ENCODE measurements around the gene PTPRD. TPM values are rescaled to one million over a fixed set of nuclear protein-coding genes. Genes with fewer than 3 reads are reported as not detected.
"Not testable (repeated sequence)": the region's sequence is repeated elsewhere in the genome, so short reads cannot be mapped to it uniquely, and the experiment has no call there.

The PTPRD gene
- total RNA-seq, 1 experiment from 2014 or later = 79.4 TPM

DNA sequence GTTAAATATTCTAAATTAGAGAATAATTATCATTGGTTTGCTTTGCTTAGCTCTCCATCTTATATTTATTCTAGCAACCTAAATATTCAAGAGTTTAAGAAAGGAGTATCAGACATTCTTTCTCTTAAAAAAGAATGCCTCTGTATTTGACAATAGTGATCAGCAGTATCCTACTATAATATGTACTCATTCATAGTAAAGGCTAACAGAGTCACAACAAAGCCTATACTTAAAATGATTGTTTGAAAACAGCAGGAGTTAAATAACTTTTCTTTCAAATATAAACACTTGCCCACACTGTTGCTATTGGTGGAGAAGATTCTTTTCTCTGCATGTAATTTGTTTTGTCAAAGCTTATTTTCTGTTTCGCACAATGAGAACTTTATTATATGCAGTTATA, 178.4 kb downstream of the PTPRD start:
- no peaks in the 10 kb centered on the region for H3K9me3 ChIP-seq (replicated peaks)
- H3K36me3 ChIP-seq = no peaks in the 10 kb centered on the region
- no peaks in the 10 kb centered on the region for H3K27me3 ChIP-seq
- H3K27ac ChIP-seq = no peak overlapping the region
- no peak overlapping the region for H3K4me3 ChIP-seq
- DNase-seq = no peak
- no peaks in the 10 kb centered on the region for H3K4me1 ChIP-seq

DNA sequence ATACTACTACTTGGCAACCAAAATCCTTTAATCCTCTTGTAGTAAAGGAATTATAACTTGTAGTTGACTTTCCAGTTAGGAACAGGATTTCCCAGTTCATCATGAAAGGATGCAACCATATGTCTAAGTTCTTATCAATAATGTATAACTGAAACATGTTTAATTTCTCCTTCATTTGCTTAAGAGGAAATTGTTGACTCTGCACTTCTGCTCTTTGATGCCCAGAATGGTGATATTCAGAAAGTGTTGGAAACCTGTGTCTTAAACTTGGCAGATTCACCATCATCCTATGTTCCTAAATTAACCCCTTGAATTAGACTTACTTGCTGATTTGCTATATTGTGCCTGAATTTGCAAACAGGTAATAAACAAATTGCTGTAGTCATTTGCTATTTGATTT, 201.5 kb downstream of the PTPRD start:
- Histone ChIP-seq H3K27me3 (no peaks in the 10 kb centered on the region), H3K4me1 (no peaks in the 10 kb centered on the region), H3K36me3 (no peaks in the 10 kb centered on the region), H3K27ac (no peak overlapping the region), H3K9me3 (replicated peaks) (no peaks in the 10 kb centered on the region), H3K4me3 (no peak overlapping the region)
- DNase-seq = no peak

DNA sequence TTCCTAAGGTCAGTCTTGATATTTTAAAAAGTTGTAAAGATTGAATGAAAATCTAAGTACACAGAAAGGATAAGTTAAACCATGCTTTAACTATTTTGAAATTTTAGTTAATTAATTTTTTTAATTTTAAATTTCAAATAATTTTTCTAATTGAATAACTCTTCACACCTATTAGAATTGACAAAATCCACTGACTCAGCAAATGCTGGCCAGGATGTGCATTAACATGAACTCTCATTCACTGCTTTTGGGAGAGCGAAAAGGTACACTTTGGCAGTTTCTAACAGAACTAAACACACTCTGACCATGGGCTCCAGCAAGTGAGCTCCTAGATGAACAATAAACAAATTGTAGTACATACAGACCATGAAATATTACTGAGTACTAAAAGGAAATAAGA, 209.5 kb downstream of the PTPRD start:
- Histone ChIP-seq H3K36me3 (no peaks in the 10 kb centered on the region), H3K4me3 (no peak overlapping the region), H3K4me1 (no peaks in the 10 kb centered on the region), H3K9me3 (replicated peaks) (no peaks in the 10 kb centered on the region), H3K27ac (no peak overlapping the region), H3K27me3 (no peaks in the 10 kb centered on the region)
- no peak for DNase-seq

DNA sequence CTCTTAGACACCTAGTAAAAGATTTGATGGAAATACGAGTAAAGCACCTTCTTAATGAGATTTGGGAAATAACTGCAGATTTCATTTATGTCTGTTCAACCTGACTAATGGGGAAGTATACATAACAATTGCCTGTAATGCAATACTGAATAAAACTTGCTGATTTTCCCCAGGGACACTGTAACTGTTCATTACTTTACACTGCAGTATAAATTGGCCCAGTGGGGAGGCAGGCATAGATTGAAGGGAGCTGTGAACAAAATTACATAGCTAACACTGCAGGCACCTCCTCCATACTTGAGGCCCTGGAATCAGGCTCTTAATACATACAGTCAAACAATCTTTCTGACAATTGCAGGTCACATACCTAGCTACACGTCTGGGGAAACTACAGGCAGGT, 216.2 kb downstream of the PTPRD start:
- Histone ChIP-seq H3K27ac (no peak overlapping the region), H3K27me3 (no peaks in the 10 kb centered on the region), H3K36me3 (no peaks in the 10 kb centered on the region), H3K9me3 (replicated peaks) (no peaks in the 10 kb centered on the region), H3K4me1 (no peaks in the 10 kb centered on the region), H3K4me3 (no peak overlapping the region)
- no peak for DNase-seq

DNA sequence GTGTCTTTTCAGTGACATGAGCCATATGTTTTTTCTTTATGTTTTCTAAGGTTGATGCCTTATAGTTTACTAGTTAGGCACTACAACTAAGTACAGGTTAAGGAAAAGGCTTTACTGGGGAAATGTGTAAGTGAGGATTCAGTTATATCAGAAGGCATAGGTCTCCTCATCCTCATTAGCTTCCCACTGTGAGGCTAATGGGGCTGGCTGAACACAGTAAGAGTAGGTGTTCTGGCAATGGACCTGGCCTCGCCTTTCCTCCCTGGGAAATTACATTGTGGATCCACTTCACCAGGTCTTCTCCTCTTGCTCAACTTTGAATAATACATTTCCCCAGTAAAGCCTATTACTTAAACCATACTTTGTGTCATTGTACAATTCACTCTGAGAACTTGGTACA, 225.5 kb downstream of the PTPRD start:
- Histone ChIP-seq H3K4me3 (no peak overlapping the region), H3K36me3 (no peaks in the 10 kb centered on the region), H3K4me1 (no peaks in the 10 kb centered on the region)

DNA sequence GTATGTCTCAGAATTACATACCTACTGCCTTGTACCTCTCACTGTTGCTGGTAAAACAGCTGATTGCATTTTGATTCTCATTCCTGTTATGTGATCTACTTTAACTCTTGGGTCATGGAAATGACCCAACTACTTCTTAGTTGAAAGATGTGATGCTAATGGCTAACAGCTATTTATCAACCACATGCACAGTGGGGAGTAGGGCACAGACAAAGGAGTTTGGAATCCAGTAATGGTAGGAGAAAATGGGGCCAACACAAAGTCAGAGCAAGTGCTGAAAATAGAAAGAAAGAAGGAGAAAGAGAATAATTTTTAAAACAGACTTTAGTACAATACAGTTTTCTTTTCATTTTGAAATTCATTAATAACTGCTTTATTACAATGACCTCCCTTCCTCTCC, 241.0 kb downstream of the PTPRD start:
- Histone ChIP-seq H3K36me3 (no peaks in the 10 kb centered on the region), H3K9me3 (replicated peaks) (no peaks in the 10 kb centered on the region), H3K4me1 (no peaks in the 10 kb centered on the region), H3K27me3 (no peaks in the 10 kb centered on the region; the same call in 1 of the 2 replicates), H3K4me3 (no peak overlapping the region), H3K27ac (no peak overlapping the region)
- no peak for DNase-seq

More for the DNA sequence above, 225.5 kb downstream of the PTPRD start:
- Histone ChIP-seq H3K27me3 (no peaks in the 10 kb centered on the region), H3K9me3 (replicated peaks) (no peaks in the 10 kb centered on the region), H3K27ac (no peak overlapping the region)
- DNase-seq = no peak

DNA sequence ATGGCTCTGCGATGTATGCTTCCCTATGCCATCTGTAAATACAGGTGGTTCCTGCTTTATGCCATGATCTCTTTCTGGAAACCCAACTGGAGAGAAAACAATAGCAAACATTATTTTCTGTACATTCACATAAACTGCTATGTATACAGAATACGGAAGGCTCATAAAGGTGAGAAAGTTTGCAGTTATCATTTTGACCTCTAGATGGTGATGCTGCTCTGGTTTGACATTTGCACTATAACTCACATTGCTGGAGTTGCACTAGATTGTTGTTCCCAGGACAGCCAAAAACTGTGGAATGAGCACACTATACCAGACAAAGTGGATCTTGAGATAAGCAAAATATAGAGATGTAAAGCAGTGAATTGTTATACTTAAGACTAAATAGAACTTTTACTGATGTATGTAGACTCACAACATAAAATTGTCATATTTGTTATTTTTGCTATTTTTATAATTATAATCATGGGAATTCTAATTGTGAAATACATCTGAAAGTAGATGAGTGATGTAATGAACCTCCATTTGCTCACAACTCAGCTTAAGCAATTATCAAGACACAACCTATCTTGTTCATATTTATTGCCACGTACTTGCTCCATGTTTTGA, 246.5 kb downstream of the PTPRD start:
- H3K36me3 ChIP-seq = no peaks in the 10 kb centered on the region
- H3K27me3 ChIP-seq = no peaks in the 10 kb centered on the region; the same call in 1 of the 2 replicates
- no peak overlapping the region for H3K27ac ChIP-seq
- H3K4me3 ChIP-seq = no peak overlapping the region
- H3K9me3 ChIP-seq (replicated peaks) = no peaks in the 10 kb centered on the region
- peak; percentile 1 to 63 for DNase-seq
- no peaks in the 10 kb centered on the region for H3K4me1 ChIP-seq

DNA sequence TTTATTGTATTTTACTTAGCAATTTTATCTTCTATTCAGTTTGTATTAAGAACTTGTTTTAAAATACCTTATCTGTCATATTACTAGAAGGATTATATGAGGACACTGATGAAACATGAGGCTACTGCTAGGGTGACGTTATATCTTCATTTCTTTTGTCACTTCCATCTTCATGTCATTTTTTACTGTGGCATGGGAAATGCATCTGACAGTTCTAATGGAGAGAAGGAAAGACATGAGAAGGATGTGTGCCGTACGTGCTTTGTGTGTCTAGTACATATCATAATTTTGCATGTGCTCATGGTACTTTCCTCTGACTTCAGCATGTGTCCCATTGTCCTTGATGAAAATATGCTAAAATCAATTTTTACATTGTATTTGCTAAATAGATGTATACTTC, 258.2 kb downstream of the PTPRD start:
- H3K27me3 ChIP-seq = no peaks in the 10 kb centered on the region
- no peaks in the 10 kb centered on the region for H3K4me1 ChIP-seq
- DNase-seq = no peak
- H3K4me3 ChIP-seq = no peak overlapping the region
- no peaks in the 10 kb centered on the region for H3K36me3 ChIP-seq
- H3K9me3 ChIP-seq (replicated peaks) = no peaks in the 10 kb centered on the region
- H3K27ac ChIP-seq = no peak overlapping the region

DNA sequence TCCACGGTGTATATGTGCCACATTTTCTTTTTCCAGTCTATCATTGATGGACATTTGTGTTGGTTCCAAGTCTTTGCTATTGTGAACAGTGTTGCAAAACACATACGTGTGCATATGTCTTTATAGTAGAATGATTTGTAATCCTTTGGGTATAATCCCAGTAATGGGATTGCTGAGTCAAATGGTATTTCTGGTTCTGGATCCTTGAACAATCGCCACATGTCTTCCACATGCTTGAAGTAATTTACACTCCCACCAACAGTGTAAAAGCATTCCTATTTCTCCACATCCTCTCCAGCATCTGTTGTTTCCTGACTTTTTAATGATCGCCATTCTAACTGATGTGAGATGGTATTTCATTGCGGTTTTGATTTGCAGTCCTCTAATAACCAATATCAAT, 267.2 kb downstream of the PTPRD start:
- H3K4me3 ChIP-seq; H3K27me3 ChIP-seq; H3K9me3 ChIP-seq (replicated peaks); DNase-seq; H3K36me3 ChIP-seq; H3K4me1 ChIP-seq; H3K27ac ChIP-seq: not testable (repeated sequence)

DNA sequence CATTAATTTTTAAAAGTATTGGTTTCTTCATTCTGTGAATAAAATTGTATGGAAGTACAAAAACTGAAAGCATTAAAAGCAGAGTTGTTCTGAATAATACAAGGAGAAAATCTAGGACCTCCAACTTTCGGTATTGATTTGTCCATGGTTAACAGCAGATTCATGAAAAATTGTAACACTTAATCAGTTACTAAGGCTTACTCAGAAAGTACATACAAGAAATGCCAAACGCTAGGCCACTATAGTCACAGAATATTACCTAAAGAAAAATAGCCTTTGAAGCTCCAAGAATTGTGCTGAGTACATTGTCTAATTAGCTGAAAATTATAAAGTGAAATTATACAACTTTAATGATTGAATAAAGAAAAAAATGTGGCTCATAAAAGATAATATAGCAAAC, 271.7 kb downstream of the PTPRD start:
- no peak for DNase-seq
- Histone ChIP-seq H3K27me3 (no peaks in the 10 kb centered on the region), H3K9me3 (replicated peaks) (no peaks in the 10 kb centered on the region), H3K4me3 (no peak overlapping the region), H3K27ac (no peak overlapping the region), H3K4me1 (no peaks in the 10 kb centered on the region), H3K36me3 (no peaks in the 10 kb centered on the region)

DNA sequence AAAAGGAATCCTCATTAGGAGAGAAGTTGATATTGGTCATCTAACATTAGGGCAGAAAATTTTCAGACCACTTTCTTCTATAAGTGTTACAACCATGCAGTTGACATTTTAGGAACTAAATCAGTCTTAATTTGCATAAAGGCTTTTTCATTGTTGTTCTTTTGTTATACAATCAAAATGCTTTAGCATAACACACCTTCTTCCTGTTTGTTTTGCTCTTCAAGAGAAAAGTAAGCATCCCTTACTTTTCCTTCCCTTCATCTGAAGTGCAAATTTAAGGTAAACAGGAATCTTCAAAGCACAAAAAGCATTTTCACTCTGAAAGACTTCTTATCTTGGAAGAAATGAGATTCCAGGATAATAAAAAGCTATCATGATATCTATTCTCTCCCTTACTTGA, 273.6 kb downstream of the PTPRD start:
- no peaks in the 10 kb centered on the region for H3K9me3 ChIP-seq (replicated peaks)
- DNase-seq = no peak
- no peaks in the 10 kb centered on the region for H3K36me3 ChIP-seq
- no peak overlapping the region for H3K4me3 ChIP-seq
- H3K27me3 ChIP-seq = no peaks in the 10 kb centered on the region
- no peak overlapping the region for H3K27ac ChIP-seq
- no peaks in the 10 kb centered on the region for H3K4me1 ChIP-seq

DNA sequence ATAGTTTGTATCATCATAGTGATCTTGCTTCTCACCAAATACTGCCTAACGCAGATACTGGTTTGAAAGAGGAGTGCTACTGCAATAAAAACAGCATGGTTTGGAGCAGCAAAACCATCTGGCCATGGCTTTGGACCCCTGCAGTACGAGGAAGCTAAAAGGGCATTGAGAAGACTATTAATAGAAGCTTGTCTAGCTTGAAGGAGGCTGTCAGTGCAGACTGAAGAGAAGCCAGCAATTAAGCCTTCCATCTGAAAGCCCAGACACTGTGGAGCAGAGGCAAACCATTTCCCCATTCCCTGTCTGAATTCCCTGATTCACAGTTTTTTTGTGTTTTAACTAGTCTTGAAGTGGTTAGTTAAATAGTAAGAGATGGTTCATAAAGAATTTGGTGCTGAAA, 281.6 kb downstream of the PTPRD start:
- DNase-seq = no peak
- H3K27ac ChIP-seq = no peak overlapping the region
- no peaks in the 10 kb centered on the region for H3K4me1 ChIP-seq
- no peaks in the 10 kb centered on the region for H3K36me3 ChIP-seq
- no peaks in the 10 kb centered on the region for H3K9me3 ChIP-seq (replicated peaks)
- no peaks in the 10 kb centered on the region for H3K27me3 ChIP-seq
- H3K4me3 ChIP-seq = no peak overlapping the region

DNA sequence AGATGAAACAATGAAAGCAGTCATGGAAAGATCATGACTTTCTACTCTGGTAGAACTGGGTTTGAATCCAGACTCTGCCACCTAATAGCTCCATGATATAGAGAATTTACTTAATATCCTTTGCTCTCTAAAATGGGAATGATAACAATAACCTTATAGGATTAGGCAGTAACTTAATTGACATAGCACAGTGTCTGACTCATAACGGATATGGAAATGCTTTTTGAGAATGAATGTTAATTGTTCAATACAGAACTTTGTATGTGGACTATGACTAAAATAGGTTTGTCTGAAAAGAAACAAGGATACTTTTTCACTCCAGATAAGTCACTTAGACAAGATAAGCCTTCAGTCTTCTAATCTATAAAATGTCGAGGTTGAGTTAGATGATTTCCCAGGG, 330.7 kb downstream of the PTPRD start:
- Histone ChIP-seq H3K36me3 (no peaks in the 10 kb centered on the region), H3K4me1 (no peaks in the 10 kb centered on the region), H3K4me3 (no peak overlapping the region), H3K27me3 (no peaks in the 10 kb centered on the region), H3K27ac (no peak overlapping the region), H3K9me3 (replicated peaks) (no peaks in the 10 kb centered on the region)
- no peak for DNase-seq

DNA sequence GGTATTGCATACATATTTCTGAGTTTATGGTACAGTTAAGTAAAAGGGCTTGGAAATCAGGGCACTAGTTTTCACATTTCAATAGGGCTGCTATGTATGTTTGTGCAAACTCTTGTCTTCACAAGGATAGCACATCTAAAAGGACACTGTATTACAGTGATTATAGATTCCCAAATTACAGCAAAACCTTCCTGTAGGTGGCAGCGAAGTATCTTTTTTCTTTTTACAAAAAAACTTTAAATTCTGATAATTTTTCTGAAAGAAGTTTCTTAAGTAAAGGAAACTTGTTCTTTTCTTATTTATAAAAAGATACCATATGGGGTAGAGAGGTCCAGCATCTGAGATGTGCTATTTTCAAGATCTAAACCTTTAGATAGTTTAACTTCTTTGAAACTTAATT, 337.8 kb downstream of the PTPRD start:
- DNase-seq = no peak
- Histone ChIP-seq H3K4me3 (no peak overlapping the region), H3K9me3 (replicated peaks) (no peaks in the 10 kb centered on the region), H3K36me3 (no peaks in the 10 kb centered on the region), H3K27ac (no peak overlapping the region), H3K4me1 (no peaks in the 10 kb centered on the region), H3K27me3 (no peaks in the 10 kb centered on the region)

DNA sequence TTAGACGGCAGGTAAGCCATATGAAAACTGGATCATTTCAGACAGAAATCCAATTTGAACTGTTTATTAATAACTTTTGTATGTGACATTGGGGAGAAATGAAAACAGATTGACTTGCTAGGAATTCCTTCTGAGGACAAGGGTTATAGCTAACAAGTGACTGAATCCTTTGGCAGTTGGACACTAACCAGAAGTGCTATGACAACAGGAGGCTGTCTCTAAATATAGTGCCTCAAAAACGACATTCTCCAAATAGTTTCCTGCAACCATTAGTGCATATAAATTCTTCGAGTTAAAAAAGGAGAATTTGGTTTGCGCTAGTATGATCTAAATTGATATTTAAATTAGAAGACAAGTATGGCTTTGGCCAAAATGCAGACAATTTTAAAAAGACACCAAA, 338.6 kb downstream of the PTPRD start:
- Histone ChIP-seq H3K4me1 (no peaks in the 10 kb centered on the region), H3K27ac (no peak overlapping the region), H3K27me3 (no peaks in the 10 kb centered on the region), H3K36me3 (no peaks in the 10 kb centered on the region), H3K9me3 (replicated peaks) (no peaks in the 10 kb centered on the region), H3K4me3 (no peak overlapping the region)
- no peak for DNase-seq

DNA sequence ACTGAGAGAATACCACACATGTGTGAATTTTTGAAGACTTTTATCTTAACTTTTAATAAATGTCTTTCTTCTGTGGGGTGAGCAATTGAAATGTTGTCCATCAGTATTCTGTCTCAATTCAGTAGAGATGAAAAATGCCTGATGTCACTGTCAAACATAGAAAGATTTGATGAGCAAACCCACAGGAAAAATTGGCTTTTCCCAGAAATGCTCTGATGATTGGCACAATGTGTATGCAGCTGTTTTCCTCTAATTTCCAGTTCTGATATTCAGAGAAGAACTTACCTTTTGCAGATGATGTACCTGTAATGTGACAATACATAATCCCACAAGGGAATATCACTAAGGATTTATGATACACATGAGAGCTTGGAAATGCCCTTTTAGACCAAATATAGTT, 340.0 kb downstream of the PTPRD start:
- Histone ChIP-seq H3K4me3 (no peak overlapping the region), H3K4me1 (no peaks in the 10 kb centered on the region), H3K9me3 (replicated peaks) (no peaks in the 10 kb centered on the region), H3K27me3 (no peaks in the 10 kb centered on the region), H3K36me3 (no peaks in the 10 kb centered on the region), H3K27ac (no peak overlapping the region)
- no peak for DNase-seq
